BJ (cell line): ENCODE data around the gene RABGAP1L. TPM values are rescaled to one million over a fixed set of nuclear protein-coding genes. Genes with fewer than 3 reads are reported as not detected.

Source experiments
- CTCF ChIA-PET: fragments of 350-600 bp; formaldehyde crosslinking; extraction: SDS; loops from one replicate; lab custom pipeline; 2021; ENCODE audit warnings: antibody characterized with exemption, inconsistent platforms; lab: Yijun Ruan, JAX
- POLR2A ChIA-PET: fragments of 300-600 bp; sonication (Branson Sonifier 250); formaldehyde crosslinking; extraction: SDS; loops from one replicate; lab custom pipeline; 2021; ENCODE audit warnings: antibody characterized with exemption; lab: Charles Lee
- DNase-seq: peaks from one replicate; pipeline ENCODE4 v3.0.0-alpha.2; 2011; ENCODE audit warnings: low read depth
- H3K27me3 ChIP-seq: 2 replicates; pipeline ENCODE4 v1.6.0; 2011; ENCODE audit warnings: low read length; ENCODE audit not compliant: control insufficient read depth, insufficient read depth
- H3K36me3 ChIP-seq: 2 replicates; pipeline ENCODE4 v1.5.1; 2011; ENCODE audit warnings: low read length; ENCODE audit not compliant: control insufficient read depth, insufficient read depth
- H3K4me3 ChIP-seq: 2 replicates; pipeline ENCODE4 v1.5.1; 2011; ENCODE audit warnings: low read depth, mild to moderate bottlenecking, control low read depth, low read length
- CTCF ChIP-seq: IDR thresholded peaks from 2 replicates; pipeline ENCODE4 v1.5.1; 2011; ENCODE audit warnings: low read depth, mild to moderate bottlenecking, control low read depth, inconsistent platforms, low read length, moderate library complexity; ENCODE audit not compliant: insufficient read depth
- polyA plus RNA-seq: library from polyadenylated mRNA; depleted of rRNA; stranded (reverse); fragments of >200 nt; gene quantifications from 2 replicates; pipeline ENCODE4 v1.2.3, GENCODE V29; 2011

Gene RABGAP1L
- polyA plus RNA-seq, 1 experiment, result 15.9 TPM

GRCh38 chr1:174393885-174394284 is 234.6 kb downstream of the RABGAP1L start:
- H3K36me3 ChIP-seq, result no peaks in the 10 kb centered on the region
- H3K4me3 ChIP-seq, result no peak overlapping the region
- no peaks in the 10 kb centered on the region for H3K27me3 ChIP-seq
- ChIA-PET CTCF (no interaction called here), POLR2A (no interaction called here)
- no peak for DNase-seq
- TF ChIP-seq CTCF, result no peak

DNA sequence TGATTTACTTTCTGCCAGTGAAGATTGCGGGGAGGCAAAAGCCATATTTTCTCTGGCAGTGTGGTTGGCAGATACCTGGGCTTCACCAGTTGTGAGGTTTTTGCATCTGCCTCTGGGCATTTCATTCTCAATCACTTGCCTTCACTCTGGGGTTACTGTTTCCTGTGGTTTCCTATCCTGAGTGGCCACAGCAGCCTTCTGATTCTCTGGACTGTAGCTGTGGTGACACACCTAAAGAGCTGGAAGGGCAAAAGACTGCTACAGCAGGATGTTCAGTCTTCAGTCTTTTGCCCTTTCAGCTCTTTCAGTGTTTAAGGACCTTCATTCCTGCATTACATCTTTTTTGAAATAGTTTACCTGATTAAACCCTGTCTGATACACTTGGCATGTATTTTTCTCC is 237.9 kb downstream of the RABGAP1L start:
- Histone ChIP-seq H3K36me3 (no peaks in the 10 kb centered on the region), H3K4me3 (no peak overlapping the region), H3K27me3 (no peaks in the 10 kb centered on the region)
- ChIA-PET POLR2A (no interaction called here), CTCF (interaction anchor here (0.6 kb wide), 1 partner anchor 374 kb away, joined by 3 read pairs; no protein-coding TSS in a partner anchor)
- TF ChIP-seq CTCF, result no peak
- DNase-seq, result no peak

DNA sequence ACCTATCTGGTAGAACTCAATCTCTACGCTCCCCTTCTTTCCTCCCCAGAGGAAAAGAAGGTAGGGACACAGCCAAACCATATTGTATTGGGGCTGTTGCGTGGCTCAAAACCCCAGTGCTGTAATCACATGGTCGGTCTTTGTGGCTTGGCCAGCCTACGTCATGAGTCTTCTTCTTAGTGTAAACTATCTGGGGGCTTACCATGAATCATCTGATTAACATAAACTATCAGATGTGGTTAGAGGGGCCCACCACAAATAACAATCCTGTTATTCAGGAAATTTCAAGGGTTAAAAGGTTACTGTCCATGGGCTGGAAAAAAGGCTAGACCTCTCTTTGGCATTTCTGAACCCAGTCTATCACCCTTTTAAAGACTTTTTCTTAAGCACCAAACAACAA is 238.9 kb downstream of the RABGAP1L start:
- DNase-seq, result no peak
- no peaks in the 10 kb centered on the region for H3K36me3 ChIP-seq
- no peaks in the 10 kb centered on the region for H3K27me3 ChIP-seq
- POLR2A ChIA-PET, result no interaction called here
- no peak for TF ChIP-seq CTCF
- no peak overlapping the region for H3K4me3 ChIP-seq
- CTCF ChIA-PET, result no interaction called here

GRCh38 chr1:174399211-174399610 is 239.9 kb downstream of the RABGAP1L start:
- ChIA-PET POLR2A (no interaction called here), CTCF (interaction anchor here (1.1 kb wide), 1 partner anchor 16 kb away, joined by 3 read pairs; no protein-coding TSS in a partner anchor)
- Histone ChIP-seq H3K27me3 (no peaks in the 10 kb centered on the region), H3K36me3 (no peaks in the 10 kb centered on the region), H3K4me3 (no peak overlapping the region)
- no peak for DNase-seq
- no peak for TF ChIP-seq CTCF

DNA sequence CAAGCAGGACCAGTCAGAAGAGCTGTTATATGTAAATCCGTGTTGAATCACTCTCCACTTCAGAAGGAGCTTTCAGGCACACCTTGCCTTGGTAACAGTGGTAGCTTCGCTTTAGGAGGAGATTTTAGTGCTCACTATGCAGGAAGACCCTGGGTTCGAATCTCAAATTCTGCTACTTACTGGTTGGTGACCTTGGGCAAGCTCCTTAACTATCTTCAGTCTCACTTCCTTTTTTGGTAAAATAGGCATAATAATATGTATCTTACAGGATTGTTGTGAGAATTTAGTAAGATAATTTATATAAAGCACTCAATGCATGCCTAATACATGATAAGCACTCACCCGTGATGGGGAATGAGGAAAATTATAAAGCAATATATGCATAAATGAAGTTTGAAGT is 241.8 kb downstream of the RABGAP1L start:
- POLR2A ChIA-PET, result no interaction called here
- Histone ChIP-seq H3K36me3 (no peaks in the 10 kb centered on the region), H3K27me3 (no peaks in the 10 kb centered on the region), H3K4me3 (no peak overlapping the region)
- TF ChIP-seq CTCF, result no peak
- CTCF ChIA-PET, result interaction anchor here (1.0 kb wide), 1 partner anchor 19 kb away, joined by 3 read pairs; no protein-coding TSS in a partner anchor
- DNase-seq, result no peak
